RWPE2 (cell line): Measurements from ENCODE around the gene SELENOI.
A peak's percentile ranks its signal among the peaks of the same experiment; 100 is the strongest.

Experiments used
- ATAC-seq: fragments of 200-7000 bp; cut with Tn5 transposase; 3 replicates; pipeline ENCODE4 v1.9.1; 2021; ENCODE audit warnings: low read depth
- DNase-seq: peaks from one replicate; pipeline ENCODE4 v3.0.0-alpha.2; 2020; ENCODE audit warnings: low spot score
- H3K27ac ChIP-seq: fragments of 450-650 bp; 2 replicates; pipeline ENCODE4 v1.5.1; 2017; ENCODE audit warnings: mild to moderate bottlenecking; ENCODE audit not compliant: poor library complexity, severe bottlenecking
- H3K27me3 ChIP-seq: fragments of 250-450 bp; sonication (Bioruptor Pico); 2 replicates; pipeline ENCODE4 v1.5.1; 2021; ENCODE audit warnings: mild to moderate bottlenecking, moderate library complexity; ENCODE audit not compliant: insufficient read depth, poor library complexity, severe bottlenecking
- H3K36me3 ChIP-seq: fragments of 250-450 bp; sonication (Bioruptor Pico); 2 replicates; pipeline ENCODE4 v1.5.1; 2020; ENCODE audit warnings: low read depth, mild to moderate bottlenecking, moderate library complexity
- H3K4me1 ChIP-seq: fragments of 250-450 bp; sonication (Bioruptor Pico); 2 replicates; pipeline ENCODE4 v1.5.1; 2021; ENCODE audit warnings: mild to moderate bottlenecking, moderate library complexity; ENCODE audit not compliant: insufficient read depth, poor library complexity, severe bottlenecking
- H3K4me3 ChIP-seq: fragments of 250-450 bp; sonication (Bioruptor Pico); 2 replicates; pipeline ENCODE4 v1.5.1; 2021; ENCODE audit warnings: mild to moderate bottlenecking, moderate library complexity; ENCODE audit not compliant: severe bottlenecking
- H3K9me3 ChIP-seq: fragments of 250-450 bp; sonication (Bioruptor Pico); 2 replicates; pipeline ENCODE4 v1.5.1; 2021; ENCODE audit warnings: mild to moderate bottlenecking, moderate library complexity; ENCODE audit not compliant: severe bottlenecking
- CTCF ChIP-seq: fragments of 450-650 bp; IDR thresholded peaks from one replicate; pipeline ENCODE4 v1.5.1; 2017; ENCODE audit warnings: mild to moderate bottlenecking, moderate library complexity; ENCODE audit not compliant: poor library complexity, severe bottlenecking

The SELENOI gene

GRCh38 chr2:26400723-26401122, 54.8 kb downstream of the SELENOI start:
- Histone ChIP-seq H3K9me3 (no peaks in the 10 kb centered on the region), H3K4me3 (no peak overlapping the region), H3K4me1 (no peaks in the 10 kb centered on the region), H3K36me3 (peaks cover 3% of the 10 kb centered on the region; the same call in 1 of the 2 replicates), H3K27ac (no peak overlapping the region), H3K27me3 (no peaks in the 10 kb centered on the region)
- DNase-seq: no peak
- peak; percentile 17; the same call in 2 of the 3 replicates for ATAC-seq
- no peak for TF ChIP-seq CTCF

GRCh38 chr2:26401739-26402541, 56.0 kb downstream of the SELENOI start, which contains the start of gene DRC1:
Gene DRC1, plus strand, starts transcription at chr2:26401920. Its CDS starts 70 bp downstream, at chr2:26401990.
- no peaks in the 10 kb centered on the region for H3K36me3 ChIP-seq
- H3K27me3 ChIP-seq: no peaks in the 10 kb centered on the region
- no peak within 1 kb of the TSS for H3K27ac ChIP-seq
- no peak for TF ChIP-seq CTCF
- DNase-seq (peak; percentile 74), ATAC-seq (peak; percentile 80)
- H3K9me3 ChIP-seq: no peaks in the 10 kb centered on the region
- no peaks in the 10 kb centered on the region for H3K4me1 ChIP-seq
- H3K4me3 ChIP-seq: peak within 1 kb of the TSS; percentile 21

GRCh38 chr2:26407526-26407925, 61.6 kb downstream of the SELENOI start:
- TF ChIP-seq CTCF: no peak
- Histone ChIP-seq H3K27me3 (no peaks in the 10 kb centered on the region), H3K9me3 (no peaks in the 10 kb centered on the region), H3K36me3 (no peaks in the 10 kb centered on the region), H3K27ac (no peak overlapping the region), H3K4me1 (peaks cover 3% of the 10 kb centered on the region), H3K4me3 (no peak overlapping the region)
- no peak for DNase-seq
- no peak for ATAC-seq

GRCh38 chr2:26409785-26410184, 63.8 kb downstream of the SELENOI start:
- TF ChIP-seq CTCF: no peak
- Histone ChIP-seq H3K27me3 (no peaks in the 10 kb centered on the region), H3K27ac (no peak overlapping the region), H3K9me3 (no peaks in the 10 kb centered on the region), H3K4me1 (peaks cover 3% of the 10 kb centered on the region), H3K36me3 (no peaks in the 10 kb centered on the region), H3K4me3 (no peak overlapping the region)
- ATAC-seq: no peak
- DNase-seq: no peak

- Histone ChIP-seq H3K27ac (no peak overlapping the region), H3K9me3 (no peaks in the 10 kb centered on the region), H3K4me1 (peaks cover 3% of the 10 kb centered on the region), H3K27me3 (no peaks in the 10 kb centered on the region), H3K36me3 (no peaks in the 10 kb centered on the region), H3K4me3 (no peak overlapping the region)
- TF ChIP-seq CTCF: no peak
- ATAC-seq: no peak
- no peak for DNase-seq
Observed at GRCh38 chr2:26410764-26411243, 64.9 kb downstream of the SELENOI start.
